Stomach (tissue), 4 donors: ENCODE measurements around the gene ASS1.

Experiments used
- POLR2A ChIP-seq, 4 donors: fragments of 450-650 bp; IDR thresholded peaks; one replicate each; pipeline ENCODE4 v1.6.1; 2016; ENCODE audit warnings: antibody characterized with exemption in 4 of 4, control low read depth in 2 of 4, mild to moderate bottlenecking in 1 of 4, moderate library complexity in 1 of 4
- TF ChIP-seq, protein P1 (sequence below), 7 experiments: fragments of 450-650 bp in 4 of 7; fragments of 200-600 bp in 3 of 7; sonication (generic) in 3 of 7; IDR thresholded peaks; one replicate each; pipeline ENCODE4 v1.5.1; 2016 to 2019; ENCODE audit warnings: antibody characterized with exemption in 7 of 7, control low read depth in 2 of 7, mild to moderate bottlenecking in 1 of 7

DNA sequence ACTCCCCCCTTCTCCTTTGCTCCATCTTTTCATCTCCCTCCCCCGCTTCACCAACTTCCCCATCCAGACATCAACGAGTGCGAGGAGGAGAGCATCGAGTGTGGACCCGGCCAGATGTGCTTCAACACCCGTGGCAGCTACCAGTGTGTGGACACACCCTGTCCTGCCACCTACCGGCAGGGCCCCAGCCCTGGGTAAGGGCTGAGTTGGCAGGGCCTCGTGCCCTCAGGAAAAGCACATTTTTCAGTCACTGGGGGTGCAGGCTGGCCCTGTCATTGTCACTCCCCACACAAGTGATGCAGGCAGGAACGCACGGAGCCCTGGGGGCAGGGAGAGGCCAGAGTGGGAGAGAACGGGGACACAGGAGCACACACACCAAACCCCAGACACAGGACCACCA lies 12.4 kb upstream of the ASS1 start:
- TF ChIP-seq, protein P1, sequence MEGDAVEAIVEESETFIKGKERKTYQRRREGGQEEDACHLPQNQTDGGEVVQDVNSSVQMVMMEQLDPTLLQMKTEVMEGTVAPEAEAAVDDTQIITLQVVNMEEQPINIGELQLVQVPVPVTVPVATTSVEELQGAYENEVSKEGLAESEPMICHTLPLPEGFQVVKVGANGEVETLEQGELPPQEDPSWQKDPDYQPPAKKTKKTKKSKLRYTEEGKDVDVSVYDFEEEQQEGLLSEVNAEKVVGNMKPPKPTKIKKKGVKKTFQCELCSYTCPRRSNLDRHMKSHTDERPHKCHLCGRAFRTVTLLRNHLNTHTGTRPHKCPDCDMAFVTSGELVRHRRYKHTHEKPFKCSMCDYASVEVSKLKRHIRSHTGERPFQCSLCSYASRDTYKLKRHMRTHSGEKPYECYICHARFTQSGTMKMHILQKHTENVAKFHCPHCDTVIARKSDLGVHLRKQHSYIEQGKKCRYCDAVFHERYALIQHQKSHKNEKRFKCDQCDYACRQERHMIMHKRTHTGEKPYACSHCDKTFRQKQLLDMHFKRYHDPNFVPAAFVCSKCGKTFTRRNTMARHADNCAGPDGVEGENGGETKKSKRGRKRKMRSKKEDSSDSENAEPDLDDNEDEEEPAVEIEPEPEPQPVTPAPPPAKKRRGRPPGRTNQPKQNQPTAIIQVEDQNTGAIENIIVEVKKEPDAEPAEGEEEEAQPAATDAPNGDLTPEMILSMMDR (IDR thresholded peaks at IDR 0.05) = no peak
- TF ChIP-seq POLR2A (IDR thresholded peaks at IDR 0.05) = no peak
